CD14-positive monocyte (primary cell): ENCODE measurements around the gene C1QTNF1. TPM values are rescaled to one million over a fixed set of nuclear protein-coding genes. Genes with fewer than 3 reads are reported as not detected.

Experiments used
- DNase-seq, 3 donors: peaks; one replicate each; pipeline ENCODE4 v3.0.0-alpha.2; 2011 to 2022
- H2AFZ ChIP-seq: 2 replicates; pipeline ENCODE4 v1.6.0; 2012; ENCODE audit warnings: mild to moderate bottlenecking, low read depth, low read length, inconsistent platforms; ENCODE audit not compliant: insufficient read depth, poor library complexity, severe bottlenecking
- H3K27ac ChIP-seq, 2 donors: 1 replicate in 1 of 2; 2 replicates in 1 of 2; pipeline ENCODE4 v1.5.1; 2012 to 2013; ENCODE audit warnings: low read length in 2 of 2, control low read depth in 1 of 2, inconsistent platforms in 1 of 2, low read depth in 1 of 2, mild to moderate bottlenecking in 1 of 2
- H3K27me3 ChIP-seq, 2 donors: one replicate each; pipeline versions ENCODE4 v1.6.0 to v1.6.1; 2011 to 2013; ENCODE audit warnings: low read length in 2 of 2; ENCODE audit not compliant: control insufficient read depth in 2 of 2, insufficient read depth in 2 of 2
- H3K36me3 ChIP-seq, 2 donors: replicated peaks in 1 of 2; 1 replicate in 1 of 2; 2 replicates in 1 of 2; pipeline versions ENCODE4 v1.5.1 to v1.6.1; 2012 to 2013; ENCODE audit warnings: low read length in 2 of 2, control low read depth in 1 of 2, inconsistent platforms in 1 of 2, mild to moderate bottlenecking in 1 of 2; ENCODE audit not compliant: insufficient read depth in 2 of 2, control insufficient read depth in 1 of 2
- H3K4me1 ChIP-seq, 2 donors: 1 replicate in 1 of 2; 2 replicates in 1 of 2; pipeline versions ENCODE4 v1.5.1 to v1.6.1; 2012 to 2013; ENCODE audit warnings: low read length in 2 of 2, control low read depth in 1 of 2, inconsistent platforms in 1 of 2, mild to moderate bottlenecking in 1 of 2, moderate library complexity in 1 of 2; ENCODE audit not compliant: insufficient read depth in 2 of 2, control insufficient read depth in 1 of 2
- H3K4me2 ChIP-seq: replicated peaks from 2 replicates; pipeline ENCODE3; 2012; ENCODE audit warnings: low read length, moderate library complexity, mild to moderate bottlenecking; ENCODE audit not compliant: poor library complexity, severe bottlenecking; ENCODE audit errors: extremely low read depth
- H3K4me3 ChIP-seq, 3 experiments: fragments of 200-600 bp in 1 of 3; sonication (generic) in 1 of 3; replicated peaks in 1 of 3; 1 replicate in 2 of 3; 2 replicates in 1 of 3; pipeline ENCODE4 v1.5.1; 2011 to 2013; ENCODE audit warnings: low read length in 3 of 3, mild to moderate bottlenecking in 3 of 3, control low read depth in 2 of 3, low read depth in 2 of 3, inconsistent platforms in 1 of 3, moderate library complexity in 1 of 3
- H3K79me2 ChIP-seq: 2 replicates; pipeline ENCODE4 v1.6.0; 2012; ENCODE audit warnings: mild to moderate bottlenecking, control low read depth, inconsistent platforms, low read length, moderate library complexity; ENCODE audit not compliant: insufficient read depth
- H3K9ac ChIP-seq: 2 replicates; pipeline ENCODE4 v1.6.0; 2017; ENCODE audit warnings: low read length, mild to moderate bottlenecking; ENCODE audit not compliant: insufficient read depth, poor library complexity, severe bottlenecking
- H3K9me3 ChIP-seq, 2 donors: replicated peaks in 1 of 2; 1 replicate in 1 of 2; 2 replicates in 1 of 2; pipeline versions ENCODE4 v1.5.1 to v1.6.1; 2012 to 2013; ENCODE audit warnings: low read length in 2 of 2, control low read depth in 1 of 2; ENCODE audit not compliant: control insufficient read depth in 1 of 2, insufficient read depth in 1 of 2
- H4K20me1 ChIP-seq: 2 replicates; pipeline ENCODE4 v1.6.0; 2012; ENCODE audit warnings: mild to moderate bottlenecking, low read length, control low read depth, moderate library complexity; ENCODE audit not compliant: insufficient read depth
- H3K27ac Mint-ChIP-seq, 7 donors: one replicate each; pipeline ENCODE4 v1.8.0; 2020; ENCODE audit warnings: mild to moderate bottlenecking in 7 of 7, mixed read lengths in 7 of 7, moderate library complexity in 6 of 7, inconsistent platforms in 2 of 7
- H3K27me3 Mint-ChIP-seq, 3 donors: one replicate each; pipeline ENCODE4 v1.8.0; 2021 to 2022; ENCODE audit warnings: low read depth in 3 of 3, mild to moderate bottlenecking in 3 of 3, mixed read lengths in 3 of 3, moderate library complexity in 3 of 3, inconsistent platforms in 1 of 3
- H3K36me3 Mint-ChIP-seq, 2 donors: one replicate each; pipeline ENCODE4 v1.8.0; 2020; ENCODE audit warnings: mixed read lengths in 2 of 2, inconsistent platforms in 1 of 2, mild to moderate bottlenecking in 1 of 2
- H3K4me1 Mint-ChIP-seq: one replicate; pipeline ENCODE4 v1.8.0; 2020; ENCODE audit warnings: mild to moderate bottlenecking, mixed read lengths
- H3K4me3 Mint-ChIP-seq, 2 donors: one replicate each; pipeline ENCODE4 v1.8.0; 2020; ENCODE audit warnings: mild to moderate bottlenecking in 2 of 2, mixed read lengths in 2 of 2, moderate library complexity in 1 of 2
- H3K9me3 Mint-ChIP-seq, 7 donors: one replicate each; pipeline ENCODE4 v1.8.0; 2020 to 2022; ENCODE audit warnings: mixed read lengths in 7 of 7, mild to moderate bottlenecking in 6 of 7, moderate library complexity in 6 of 7, inconsistent platforms in 2 of 7
- WGBS: methylation state at CpG from one replicate; pipeline ENCODE4 v1.1.5; 2013; ENCODE audit warnings: missing lambda C conversion rate; ENCODE audit not compliant: insufficient coverage; 5-methylcytosine and 5-hydroxymethylcytosine counted together
- intact Hi-C, 2 donors: fragments of 100-400 bp; cut with micrococcal nuclease; formaldehyde crosslinking; loops; one replicate each; pipeline versions ENCODE4 v1.15.0 to v1.15.1; 2023
- polyA plus RNA-seq, 3 donors: library from polyadenylated mRNA; depleted of rRNA in 1 of 3; unstranded in 2 of 3; stranded (reverse) in 1 of 3; fragments of 300-500 nt in 2 of 3; fragments of >200 nt in 1 of 3; fragmentation: Illumina TruSeq in 2 of 3; gene quantifications; 1 replicate in 2 of 3; 2 replicates in 1 of 3; pipeline ENCODE4 v1.2.3, GENCODE V29; 2012 to 2021
- TF ChIP-seq, protein P1 (sequence below): fragments of 200-600 bp; IDR thresholded peaks from one replicate; pipeline ENCODE4 v1.8.0; 2022; ENCODE audit warnings: antibody characterized with exemption, mild to moderate bottlenecking

The C1QTNF1 gene
- polyA plus RNA-seq, 3 donors: not detected

DNA sequence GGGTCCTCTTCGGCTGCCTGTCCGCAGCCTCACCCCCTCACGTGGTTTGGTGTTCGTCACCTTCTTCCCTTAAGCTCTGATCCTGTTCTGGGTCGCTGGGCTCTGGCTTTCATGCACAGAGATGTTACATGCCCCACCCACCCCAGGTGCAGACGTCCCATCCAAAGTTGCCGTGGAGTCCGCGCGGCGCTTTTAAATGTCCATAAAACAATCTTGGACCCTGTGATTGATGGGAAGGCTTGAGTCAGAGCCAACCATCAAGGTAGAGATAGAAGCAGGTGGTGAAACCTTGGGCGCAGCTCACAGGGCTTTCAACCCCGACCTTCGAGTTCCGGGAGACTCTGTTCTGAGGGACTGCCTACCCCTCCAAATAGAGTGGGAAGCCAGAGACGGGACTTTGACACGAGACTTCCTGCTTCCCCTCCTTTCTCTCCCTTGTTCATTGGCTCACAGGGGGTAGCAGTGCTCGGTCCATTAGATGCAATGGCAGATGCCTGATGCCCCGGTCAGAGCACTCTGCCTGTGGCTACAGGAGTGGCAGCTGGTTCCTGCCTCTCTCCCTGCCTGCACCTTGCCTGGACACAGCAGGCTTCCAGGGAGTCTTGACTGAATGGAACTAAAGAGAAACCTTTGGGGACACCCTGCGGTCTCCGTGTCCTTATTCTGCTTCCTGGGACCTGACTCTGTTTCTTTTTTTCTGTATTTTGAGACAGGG lies 54.7 kb downstream of the C1QTNF1 start:
- Histone ChIP-seq H3K9me3 (no peaks in the 10 kb centered on the region), H2AFZ (no peak overlapping the region), H3K79me2 (peaks cover 27% of the 10 kb centered on the region), H3K4me1 (peaks cover 21 to 22% of the 10 kb centered on the region in 2 donors), H3K36me3 (peaks cover 51 to 66% of the 10 kb centered on the region in 2 donors), H3K4me2 (no peak overlapping the region), H4K20me1 (peaks cover 25% of the 10 kb centered on the region), H3K27ac (no peak overlapping the region), H3K27me3 (no peaks in the 10 kb centered on the region), H3K4me3 (no peak overlapping the region), H3K9ac (no peak overlapping the region)
- Mint-ChIP-seq H3K4me3 (no peak overlapping the region), H3K9me3 (peaks cover 0 to 3% (median 0%) of the 10 kb centered on the region in 7 donors), H3K27ac (peak overlapping the region in 1 of 7 donors; percentile 37), H3K4me1 (peaks cover 25% of the 10 kb centered on the region), H3K36me3 (peaks cover 51 to 61% of the 10 kb centered on the region in 2 donors), H3K27me3 (peaks cover 0 to 3% (median 0%) of the 10 kb centered on the region in 3 donors)
- WGBS: 98% methylated on average over 14 of the region's 21 CpGs
- no peak for DNase-seq
- TF ChIP-seq, protein P1, sequence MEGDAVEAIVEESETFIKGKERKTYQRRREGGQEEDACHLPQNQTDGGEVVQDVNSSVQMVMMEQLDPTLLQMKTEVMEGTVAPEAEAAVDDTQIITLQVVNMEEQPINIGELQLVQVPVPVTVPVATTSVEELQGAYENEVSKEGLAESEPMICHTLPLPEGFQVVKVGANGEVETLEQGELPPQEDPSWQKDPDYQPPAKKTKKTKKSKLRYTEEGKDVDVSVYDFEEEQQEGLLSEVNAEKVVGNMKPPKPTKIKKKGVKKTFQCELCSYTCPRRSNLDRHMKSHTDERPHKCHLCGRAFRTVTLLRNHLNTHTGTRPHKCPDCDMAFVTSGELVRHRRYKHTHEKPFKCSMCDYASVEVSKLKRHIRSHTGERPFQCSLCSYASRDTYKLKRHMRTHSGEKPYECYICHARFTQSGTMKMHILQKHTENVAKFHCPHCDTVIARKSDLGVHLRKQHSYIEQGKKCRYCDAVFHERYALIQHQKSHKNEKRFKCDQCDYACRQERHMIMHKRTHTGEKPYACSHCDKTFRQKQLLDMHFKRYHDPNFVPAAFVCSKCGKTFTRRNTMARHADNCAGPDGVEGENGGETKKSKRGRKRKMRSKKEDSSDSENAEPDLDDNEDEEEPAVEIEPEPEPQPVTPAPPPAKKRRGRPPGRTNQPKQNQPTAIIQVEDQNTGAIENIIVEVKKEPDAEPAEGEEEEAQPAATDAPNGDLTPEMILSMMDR: no peak
- intact Hi-C loops: no loop called here

DNA sequence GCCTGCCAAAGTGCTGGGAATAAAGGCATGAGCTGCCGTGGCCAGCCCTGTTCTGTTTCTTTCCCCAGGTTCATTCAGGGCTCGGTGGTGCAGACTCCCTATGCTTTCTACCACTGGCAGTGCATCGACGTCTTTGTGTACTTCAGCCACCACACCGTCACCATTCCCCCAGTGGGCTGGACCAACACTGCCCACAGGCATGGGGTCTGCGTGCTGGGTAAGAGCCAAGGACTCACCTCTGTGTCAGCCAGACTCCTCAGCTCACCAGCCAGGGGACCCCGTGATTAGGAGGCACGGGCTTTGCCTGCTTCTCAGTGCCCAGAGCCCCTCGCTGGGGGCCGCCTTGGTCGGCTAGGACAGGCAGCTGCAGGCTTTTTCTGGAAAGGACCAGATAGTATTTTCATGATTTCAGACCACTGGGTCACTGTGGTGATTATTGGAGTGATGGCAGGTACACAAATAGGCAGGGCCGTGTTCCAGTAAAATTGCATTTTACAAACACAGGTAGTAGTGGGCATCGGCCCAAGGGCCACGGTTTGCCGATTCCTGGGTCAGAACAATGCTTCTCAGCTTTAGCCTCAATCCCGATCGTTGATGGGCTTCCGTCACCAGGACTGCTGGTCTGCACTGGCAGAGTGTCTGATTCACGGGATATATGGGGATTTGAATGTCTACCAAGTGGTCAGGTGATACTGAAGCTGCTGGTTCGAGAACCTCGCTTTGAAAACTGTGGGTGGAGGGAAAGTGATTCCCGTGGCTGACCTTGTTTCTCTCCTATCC lies 55.6 kb downstream of the C1QTNF1 start:
- H3K36me3 Mint-ChIP-seq: peaks cover 58 to 70% of the 10 kb centered on the region in 2 donors
- TF ChIP-seq, protein P1: no peak

More for the DNA sequence above, 55.6 kb downstream of the C1QTNF1 start:
- no peak overlapping the region for H3K27ac ChIP-seq
- H4K20me1 ChIP-seq: peaks cover 30% of the 10 kb centered on the region
- intact Hi-C loops: loop anchor here in 1 of 2 donors (5.0 kb wide), 1 partner anchor 32 kb away; no protein-coding TSS in a partner anchor
- no peak overlapping the region for H3K4me3 ChIP-seq
- no peaks in the 10 kb centered on the region for H3K27me3 ChIP-seq
- H3K4me2 ChIP-seq: no peak overlapping the region
- no peak overlapping the region for H3K27ac Mint-ChIP-seq
- no peak overlapping the region for H2AFZ ChIP-seq
- H3K27me3 Mint-ChIP-seq: peaks cover 0 to 3% (median 0%) of the 10 kb centered on the region in 3 donors
- H3K4me3 Mint-ChIP-seq: no peak overlapping the region
- H3K9ac ChIP-seq: no peak overlapping the region
- H3K4me1 Mint-ChIP-seq: peaks cover 17% of the 10 kb centered on the region
- no peak for DNase-seq
- peaks cover 58 to 76% of the 10 kb centered on the region in 2 donors for H3K36me3 ChIP-seq
- H3K9me3 Mint-ChIP-seq: no peaks in the 10 kb centered on the region
- H3K9me3 ChIP-seq: no peaks in the 10 kb centered on the region
- H3K79me2 ChIP-seq: peaks cover 27% of the 10 kb centered on the region
- WGBS: 98% methylated on average over 20 of the region's 22 CpGs
- H3K4me1 ChIP-seq: peaks cover 13% of the 10 kb centered on the region in 2 donors
